Subcutaneous abdominal adipose tissue (tissue), 5 donors: ENCODE data around the gene SKI.
A peak's percentile ranks its signal among the peaks of the same experiment; 100 is the strongest.

ENCODE experiments used
- H3K27ac ChIP-seq: one replicate; pipeline ENCODE4 v1.7.0; 2013; ENCODE audit warnings: low read depth, mild to moderate bottlenecking, inconsistent platforms, low read length, moderate library complexity
- H3K27me3 ChIP-seq, 5 donors: one replicate each; pipeline ENCODE4 v1.7.0; 2013; ENCODE audit warnings: low read length in 5 of 5, inconsistent platforms in 1 of 5; ENCODE audit not compliant: control insufficient read depth in 5 of 5, insufficient read depth in 4 of 5
- H3K36me3 ChIP-seq, 5 donors: one replicate each; pipeline ENCODE4 v1.7.0; 2013; ENCODE audit warnings: low read length in 5 of 5; ENCODE audit not compliant: control insufficient read depth in 5 of 5, insufficient read depth in 5 of 5
- H3K4me1 ChIP-seq, 5 donors: one replicate each; pipeline ENCODE4 v1.7.0; 2013; ENCODE audit warnings: low read length in 5 of 5, mild to moderate bottlenecking in 3 of 5, moderate library complexity in 1 of 5; ENCODE audit not compliant: control insufficient read depth in 5 of 5, insufficient read depth in 5 of 5
- H3K4me3 ChIP-seq, 5 donors: one replicate each; pipeline ENCODE4 v1.7.0; 2013; ENCODE audit warnings: low read length in 5 of 5, low read depth in 1 of 5
- H3K9ac ChIP-seq, 5 donors: one replicate each; pipeline ENCODE4 v1.7.0; 2013; ENCODE audit warnings: low read length in 5 of 5, mild to moderate bottlenecking in 4 of 5, moderate library complexity in 3 of 5
- H3K9me3 ChIP-seq, 5 donors: one replicate each; pipeline ENCODE4 v1.7.0; 2013; ENCODE audit warnings: low read length in 5 of 5; ENCODE audit not compliant: control insufficient read depth in 5 of 5
- donor health status: healthy.
- donor health status: healthy.
- donor health status: healthy.
- donor health status: healthy.
- donor health status: healthy.

Gene SKI

DNA sequence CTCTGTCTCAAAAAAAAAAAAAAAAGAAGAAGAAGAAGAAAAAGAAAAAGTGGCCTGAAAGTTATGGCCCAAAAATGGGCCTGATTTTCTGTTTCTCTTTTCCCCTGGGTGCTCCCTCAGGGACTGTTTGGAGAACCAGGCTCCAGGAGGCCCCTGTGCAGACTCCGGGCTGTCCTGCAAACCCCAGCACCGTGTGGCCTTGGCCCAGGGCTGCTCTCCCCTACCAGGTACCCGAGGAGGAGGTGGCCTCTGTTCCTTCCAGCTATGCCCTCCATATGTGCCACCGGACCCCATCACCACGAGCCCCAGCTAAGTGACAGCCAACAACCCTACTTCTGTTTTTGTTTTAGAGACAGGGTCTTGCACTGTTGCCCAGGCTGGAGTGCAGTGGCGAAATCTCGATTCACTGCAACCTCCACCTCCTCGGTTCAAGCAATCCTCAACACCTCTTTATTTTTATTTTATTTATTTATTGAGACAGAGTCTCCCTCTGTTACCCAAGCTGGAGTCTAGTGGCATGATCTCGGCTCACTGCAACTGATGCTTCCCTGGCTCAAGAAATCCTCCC lies 26.0 kb upstream of the SKI start:
- Histone ChIP-seq H3K4me1 (peaks cover 5 to 59% (median 46%) of the 10 kb centered on the region in 5 donors), H3K27me3 (no peaks in the 10 kb centered on the region), H3K27ac (no peak overlapping the region), H3K9ac (no peak overlapping the region), H3K36me3 (no peaks in the 10 kb centered on the region), H3K4me3 (no peak overlapping the region), H3K9me3 (no peaks in the 10 kb centered on the region)

DNA sequence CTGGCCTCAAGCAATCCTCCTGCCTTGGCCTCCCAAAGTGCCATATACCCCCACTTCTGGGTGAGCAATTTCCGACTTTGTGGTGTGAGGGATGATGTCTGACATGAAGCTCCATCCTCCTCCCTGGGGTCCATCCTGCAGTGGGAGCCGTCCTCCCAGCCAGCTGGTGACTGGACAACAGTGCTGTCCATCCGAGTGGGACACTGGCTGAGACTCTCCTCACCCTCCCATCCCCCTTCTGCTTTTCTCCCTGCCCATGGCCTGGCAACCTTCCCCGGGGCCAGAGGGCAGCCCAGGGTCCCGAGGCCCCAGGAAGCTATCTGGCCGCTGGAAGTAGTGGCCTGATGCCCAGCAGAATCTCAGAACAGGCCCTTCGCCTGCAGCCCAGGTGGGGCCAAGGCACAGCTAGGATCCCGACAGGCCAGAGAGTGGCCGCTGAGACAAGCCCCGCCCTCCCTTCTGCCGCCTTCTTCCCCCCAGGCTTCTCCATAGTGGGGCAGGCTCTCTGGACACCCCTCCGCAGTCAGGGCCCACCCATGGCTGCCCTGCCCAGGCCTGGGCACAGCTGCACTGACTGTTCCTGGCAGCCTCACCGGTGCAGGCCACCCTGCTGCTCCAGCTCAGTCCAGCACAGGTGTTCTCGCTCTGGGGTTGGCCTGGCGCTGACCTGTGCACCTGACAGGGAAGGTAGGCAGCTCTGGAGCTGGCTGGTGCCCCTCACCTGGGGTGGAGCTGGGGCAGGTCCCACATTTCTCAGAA lies 25.1 kb upstream of the SKI start:
- Histone ChIP-seq H3K27me3 (no peaks in the 10 kb centered on the region), H3K9me3 (no peaks in the 10 kb centered on the region), H3K9ac (no peak overlapping the region), H3K36me3 (no peaks in the 10 kb centered on the region), H3K4me1 (peaks cover 5 to 68% (median 55%) of the 10 kb centered on the region in 5 donors), H3K27ac (no peak overlapping the region), H3K4me3 (no peak overlapping the region)

DNA sequence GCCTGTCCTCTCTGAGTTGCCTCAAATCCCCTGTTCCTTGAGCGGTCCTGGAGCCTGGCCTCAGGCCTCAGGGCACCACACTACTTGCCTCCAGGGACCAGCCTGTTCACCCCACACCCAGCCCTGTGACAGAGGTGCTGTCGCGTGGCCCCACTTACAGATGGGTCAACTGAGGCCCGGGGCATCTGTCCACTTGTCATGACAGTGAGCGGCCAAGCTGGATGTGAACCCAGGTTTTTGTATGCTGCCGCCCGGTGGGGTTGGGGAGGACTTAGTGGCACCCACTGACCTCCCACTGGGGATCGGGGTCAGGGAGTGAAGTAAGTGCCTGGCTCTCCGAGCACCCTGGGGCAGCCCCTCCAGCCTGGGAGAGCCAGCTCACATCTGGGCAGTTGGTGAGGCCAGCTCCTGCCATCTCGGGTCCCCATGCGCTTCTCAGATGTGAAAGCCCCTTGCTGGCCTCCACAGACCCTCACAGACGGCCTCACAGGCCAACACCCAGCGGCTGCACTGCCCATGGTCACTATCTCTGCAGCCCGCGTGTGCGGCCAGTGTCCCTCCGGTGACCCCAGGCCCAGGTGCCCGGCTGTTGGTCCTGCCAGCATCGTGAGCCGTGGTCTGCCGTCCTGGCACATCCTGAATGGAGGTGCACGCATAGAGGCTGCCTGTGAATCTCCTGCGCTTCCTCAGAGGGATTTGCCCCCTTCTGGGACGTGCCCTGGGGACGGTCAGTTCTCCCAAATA lies 24.3 kb upstream of the SKI start:
- H3K9ac ChIP-seq, result peak overlapping the region in 3 of 5 donors; percentile 71 to 74 (median 74)
- H3K4me1 ChIP-seq, result peaks cover 8 to 73% (median 59%) of the 10 kb centered on the region in 5 donors
- H3K27ac ChIP-seq, result peak overlapping the region; percentile 60
- H3K4me3 ChIP-seq, result peak overlapping the region; percentile 50 to 75 (median 64)
- H3K9me3 ChIP-seq, result no peaks in the 10 kb centered on the region
- H3K36me3 ChIP-seq, result no peaks in the 10 kb centered on the region
- no peaks in the 10 kb centered on the region for H3K27me3 ChIP-seq

DNA sequence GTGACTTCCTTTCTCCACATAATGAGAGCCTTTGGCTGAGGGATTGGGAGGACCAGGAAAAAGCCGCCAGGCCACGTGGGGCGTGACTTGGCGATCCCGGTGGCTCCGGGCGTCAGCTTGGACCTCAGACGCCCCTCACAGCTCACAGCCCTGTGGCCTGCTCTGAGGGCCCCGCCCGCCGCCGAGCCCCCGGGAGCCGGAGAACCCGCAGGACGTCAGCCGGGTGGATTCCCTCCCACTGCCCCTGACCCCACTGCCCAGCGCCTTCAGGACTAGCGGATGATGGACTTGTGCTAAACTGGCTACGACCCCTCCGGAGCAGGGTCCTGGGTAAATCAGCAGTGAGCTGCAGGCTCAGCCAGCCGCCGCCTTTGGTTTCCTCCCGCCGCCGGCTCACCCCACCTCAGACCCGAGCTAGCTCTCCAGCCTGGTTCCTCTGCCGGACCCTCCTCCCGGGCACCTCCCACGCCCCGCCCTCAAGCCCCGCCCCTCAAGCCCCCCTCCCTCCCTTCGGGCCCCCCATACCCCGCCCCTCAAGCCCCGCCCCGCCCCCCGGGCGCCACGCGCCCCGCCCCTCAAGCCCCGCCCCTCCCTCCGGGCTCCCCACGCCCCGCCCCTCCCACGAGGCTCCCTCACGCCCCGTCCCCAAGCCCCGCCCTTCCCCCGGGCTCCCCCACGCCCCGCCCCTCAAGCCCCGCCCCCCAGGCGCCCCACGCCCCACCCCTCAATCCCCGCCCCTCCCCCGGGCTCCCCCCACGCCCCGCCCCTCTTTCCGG lies 23.5 kb upstream of the SKI start:
- peak overlapping the region in 4 of 5 donors; percentile 63 to 74 (median 72) for H3K9ac ChIP-seq
- no peaks in the 10 kb centered on the region for H3K9me3 ChIP-seq
- peak overlapping the region; percentile 50 to 75 (median 64) for H3K4me3 ChIP-seq
- no peaks in the 10 kb centered on the region for H3K36me3 ChIP-seq
- H3K4me1 ChIP-seq, result peaks cover 4 to 73% (median 60%) of the 10 kb centered on the region in 5 donors
- peak overlapping the region; percentile 60 for H3K27ac ChIP-seq
- no peaks in the 10 kb centered on the region for H3K27me3 ChIP-seq

DNA sequence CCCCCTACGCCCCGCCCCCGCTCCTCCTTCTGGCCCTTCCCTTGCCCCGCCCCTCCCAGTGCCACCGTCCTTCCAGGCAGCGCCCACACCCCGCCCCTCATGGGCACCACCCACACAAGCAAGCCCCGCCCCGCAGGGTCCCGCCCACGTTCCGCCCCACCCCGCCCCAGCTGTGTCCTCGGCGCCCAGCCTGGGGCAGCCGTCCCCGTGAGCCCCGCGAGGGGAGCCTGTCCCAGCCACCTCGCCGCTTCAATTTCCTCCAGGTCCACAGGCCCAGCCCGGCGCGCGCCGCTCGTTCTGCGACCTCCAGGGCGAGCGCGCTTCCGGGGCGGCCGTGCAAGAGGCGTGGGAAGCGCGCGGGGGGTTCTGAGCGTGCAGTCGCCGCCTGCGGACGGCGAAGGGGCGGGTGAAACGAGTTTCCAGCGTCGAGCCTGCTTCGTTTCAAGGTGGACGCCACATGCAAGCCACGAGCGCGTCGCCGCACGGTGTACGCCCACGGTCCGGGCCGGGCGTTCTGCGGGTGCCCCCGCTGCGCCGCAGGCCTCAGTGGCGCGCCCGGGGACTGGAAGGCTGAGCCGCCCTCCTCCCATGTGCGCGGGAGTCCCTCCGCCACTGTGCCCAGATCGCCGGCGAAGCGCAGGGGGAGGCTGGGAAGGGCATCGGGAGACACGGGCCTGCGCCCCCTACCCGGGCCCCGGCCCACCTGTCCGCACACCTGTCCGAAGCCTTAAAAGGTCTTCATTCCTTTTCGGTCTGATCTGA lies 22.7 kb upstream of the SKI start:
- Histone ChIP-seq H3K9ac (peak overlapping the region in 4 of 5 donors; percentile 21 to 69 (median 44)), H3K4me1 (peaks cover 4 to 72% (median 60%) of the 10 kb centered on the region in 5 donors), H3K4me3 (peak overlapping the region in 4 of 5 donors; percentile 44 to 65 (median 52))

DNA sequence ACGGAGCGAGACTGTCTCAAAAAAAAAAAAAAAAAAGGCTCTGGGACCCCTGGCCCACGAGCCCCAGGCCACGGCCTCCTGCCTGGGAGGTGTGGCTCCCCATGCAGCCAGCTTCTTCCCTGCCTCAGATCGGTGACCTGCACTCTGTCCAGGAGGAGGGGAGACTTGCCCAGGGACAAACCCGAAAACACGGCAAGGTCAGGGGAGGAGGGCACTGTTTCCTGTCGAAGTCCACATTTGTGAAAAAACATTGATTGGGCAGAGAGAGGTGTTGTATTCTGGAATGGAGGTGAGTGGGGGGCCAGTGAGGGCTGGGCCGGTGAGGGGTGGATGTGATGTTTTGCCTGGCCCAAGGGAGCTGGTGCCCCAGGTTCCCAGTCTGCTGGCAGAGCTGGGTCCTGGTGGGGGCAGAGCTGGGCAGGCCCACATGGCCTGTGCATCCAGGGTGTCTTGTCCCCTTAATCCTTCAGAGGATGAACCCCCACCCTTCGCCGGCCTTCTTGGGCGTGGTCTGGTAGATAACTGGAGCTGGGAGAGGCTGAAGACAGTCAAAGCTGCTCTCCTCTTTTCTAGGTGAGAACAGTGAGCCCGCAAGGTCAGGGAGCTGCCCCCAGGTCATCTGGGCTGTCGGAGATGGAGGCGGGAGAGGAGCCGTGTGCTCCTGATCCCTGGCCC lies 21.2 kb upstream of the SKI start:
- Histone ChIP-seq H3K9ac (peak overlapping the region in 3 of 5 donors; percentile 37 to 69 (median 48)), H3K4me1 (peaks cover 4 to 70% (median 59%) of the 10 kb centered on the region in 5 donors), H3K4me3 (peak overlapping the region in 4 of 5 donors; percentile 14 to 36 (median 28)), H3K36me3 (no peaks in the 10 kb centered on the region), H3K27me3 (no peaks in the 10 kb centered on the region), H3K9me3 (no peaks in the 10 kb centered on the region), H3K27ac (peak overlapping the region; percentile 86)

More for the DNA sequence above, 22.7 kb upstream of the SKI start:
- no peaks in the 10 kb centered on the region for H3K27me3 ChIP-seq
- H3K36me3 ChIP-seq, result no peaks in the 10 kb centered on the region
- no peaks in the 10 kb centered on the region for H3K9me3 ChIP-seq
- H3K27ac ChIP-seq, result peak overlapping the region; percentile 46

DNA sequence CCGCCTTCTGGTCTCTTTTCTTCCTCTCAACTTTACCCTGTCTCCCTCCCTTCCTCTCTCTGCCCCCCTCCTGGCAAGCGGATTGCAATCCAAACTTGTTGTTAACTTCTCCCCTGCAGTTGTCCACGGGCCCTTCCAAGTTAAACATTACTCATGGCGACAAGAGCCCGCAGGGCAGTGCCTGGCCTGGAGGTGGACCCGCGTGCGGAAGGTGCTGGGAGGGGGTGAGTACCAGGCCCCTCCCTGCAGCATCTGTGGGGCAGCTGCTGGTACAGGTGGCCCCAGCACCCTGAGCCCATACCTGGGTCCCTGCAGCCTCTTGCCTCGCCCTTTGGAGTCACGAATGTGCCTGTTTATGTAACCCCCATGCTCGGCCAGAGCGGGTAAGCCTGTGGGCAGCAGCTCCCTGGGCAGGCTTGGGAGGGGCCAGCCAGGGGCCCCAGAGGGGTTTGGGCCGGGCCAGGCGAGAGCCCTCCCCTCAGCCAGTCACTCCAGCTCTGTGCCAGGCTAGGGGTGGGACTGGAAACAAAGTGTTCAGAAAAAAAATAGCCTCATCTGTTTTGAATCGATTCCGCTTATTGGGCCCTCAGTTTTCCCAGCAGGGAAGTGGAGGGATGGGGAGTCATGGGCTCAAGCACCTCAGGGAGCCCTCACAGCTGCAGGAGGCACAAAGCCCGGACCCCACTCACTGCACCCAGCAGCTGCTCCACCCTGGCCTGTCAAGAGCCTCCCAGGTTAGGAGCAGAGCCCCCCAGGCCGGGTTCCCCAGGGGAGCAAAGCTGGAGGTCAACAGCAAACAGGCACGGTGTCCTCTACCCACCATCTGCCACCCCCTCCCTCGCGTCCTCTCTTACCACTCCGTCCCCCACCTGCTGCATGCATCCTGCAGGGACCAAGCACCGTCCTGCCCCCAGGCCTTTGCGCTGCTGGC lies 19.5 kb upstream of the SKI start:
- H3K4me1 ChIP-seq, result peaks cover 7 to 82% (median 70%) of the 10 kb centered on the region in 5 donors
- H3K27ac ChIP-seq, result peak overlapping the region; percentile 86
- peak overlapping the region in 3 of 5 donors; percentile 5 to 34 (median 22) for H3K4me3 ChIP-seq
- H3K9ac ChIP-seq, result peak overlapping the region in 1 of 5 donors; percentile 43
- no peaks in the 10 kb centered on the region for H3K27me3 ChIP-seq
- H3K9me3 ChIP-seq, result no peaks in the 10 kb centered on the region
- no peaks in the 10 kb centered on the region for H3K36me3 ChIP-seq

DNA sequence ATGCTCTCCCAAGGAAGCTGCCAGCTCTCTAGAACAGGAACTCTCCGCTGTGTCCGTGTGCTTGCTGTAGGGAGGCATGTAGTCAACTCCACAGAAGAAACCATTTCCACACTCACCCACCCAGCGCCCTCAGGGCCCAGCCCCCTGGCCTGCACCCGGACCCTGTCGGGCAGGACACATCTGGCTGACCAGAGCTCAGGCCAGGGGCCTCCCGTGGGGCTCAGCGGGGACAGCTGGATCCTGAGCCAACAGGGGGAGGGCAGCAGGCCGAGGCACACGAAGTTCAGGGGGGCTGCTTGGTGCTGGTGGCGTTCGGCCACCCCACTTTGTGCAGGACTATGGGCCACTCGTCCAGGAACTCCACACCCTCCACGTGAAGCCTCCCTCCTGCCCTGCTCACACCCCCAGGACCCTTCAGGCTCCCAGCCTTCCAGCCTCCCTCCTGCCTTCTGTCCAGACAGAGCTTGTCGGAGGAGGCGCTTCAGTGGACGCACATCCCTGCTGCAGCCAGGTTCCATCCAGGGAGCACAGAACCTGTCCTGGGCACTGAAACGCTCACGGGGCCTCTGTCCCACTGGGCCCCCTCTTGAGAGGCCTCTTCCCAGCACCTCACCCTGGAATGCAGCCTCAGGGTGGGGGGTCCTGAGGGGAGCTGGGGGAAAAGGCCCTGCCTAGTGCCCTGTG lies 18.6 kb upstream of the SKI start:
- Histone ChIP-seq H3K9ac (peak overlapping the region in 2 of 5 donors; percentile 43 to 48), H3K4me3 (no peak overlapping the region), H3K27ac (peak overlapping the region; percentile 86), H3K4me1 (peaks cover 11 to 82% (median 70%) of the 10 kb centered on the region in 5 donors), H3K27me3 (no peaks in the 10 kb centered on the region), H3K9me3 (no peaks in the 10 kb centered on the region), H3K36me3 (no peaks in the 10 kb centered on the region)
